ENCODE data around the gene MS4A15. TPM values are rescaled to one million over a fixed set of nuclear protein-coding genes. Genes with fewer than 3 reads are reported as not detected.

MS4A15 gene
- total and polyA plus RNA-seq, 10 donors = not detected

- peaks cover 0 to 7% (median 1%) of the 10 kb centered on the region in 8 donors for H3K9me3 ChIP-seq
- H3K27ac ChIP-seq = no peak overlapping the region
- no peaks in the 10 kb centered on the region for H3K36me3 ChIP-seq
- 92 to 97% (median 94%) methylated on average over 14 of the region's 14 CpGs for WGBS, 5 donors
- no peaks in the 10 kb centered on the region for H3K4me1 ChIP-seq
- no peak for DNase-seq
- H3K4me3 ChIP-seq = no peak overlapping the region
- TF ChIP-seq, protein P1, sequence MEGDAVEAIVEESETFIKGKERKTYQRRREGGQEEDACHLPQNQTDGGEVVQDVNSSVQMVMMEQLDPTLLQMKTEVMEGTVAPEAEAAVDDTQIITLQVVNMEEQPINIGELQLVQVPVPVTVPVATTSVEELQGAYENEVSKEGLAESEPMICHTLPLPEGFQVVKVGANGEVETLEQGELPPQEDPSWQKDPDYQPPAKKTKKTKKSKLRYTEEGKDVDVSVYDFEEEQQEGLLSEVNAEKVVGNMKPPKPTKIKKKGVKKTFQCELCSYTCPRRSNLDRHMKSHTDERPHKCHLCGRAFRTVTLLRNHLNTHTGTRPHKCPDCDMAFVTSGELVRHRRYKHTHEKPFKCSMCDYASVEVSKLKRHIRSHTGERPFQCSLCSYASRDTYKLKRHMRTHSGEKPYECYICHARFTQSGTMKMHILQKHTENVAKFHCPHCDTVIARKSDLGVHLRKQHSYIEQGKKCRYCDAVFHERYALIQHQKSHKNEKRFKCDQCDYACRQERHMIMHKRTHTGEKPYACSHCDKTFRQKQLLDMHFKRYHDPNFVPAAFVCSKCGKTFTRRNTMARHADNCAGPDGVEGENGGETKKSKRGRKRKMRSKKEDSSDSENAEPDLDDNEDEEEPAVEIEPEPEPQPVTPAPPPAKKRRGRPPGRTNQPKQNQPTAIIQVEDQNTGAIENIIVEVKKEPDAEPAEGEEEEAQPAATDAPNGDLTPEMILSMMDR (IDR thresholded peaks at IDR 0.05 in 8 of 11, conservative IDR thresholded peaks at IDR 0.05 in 3 of 11) = no peak
- TF ChIP-seq POLR2AphosphoS5 (IDR thresholded peaks at IDR 0.05) = no peak
- no peak for TF ChIP-seq POLR2A (IDR thresholded peaks at IDR 0.05)
- intact Hi-C loops (cut with DNase I; ENCODE audit: low total_unique reads) = no loop called here
- peaks cover 0 to 32% (median 0%) of the 10 kb centered on the region in 7 donors for H3K27me3 ChIP-seq (replicated peaks in 1 of 7)
Measured at GRCh38 chr11:60747359-60747873, 9.3 kb upstream of the MS4A15 start.

- peaks cover 0 to 4% (median 0%) of the 10 kb centered on the region in 8 donors for H3K9me3 ChIP-seq
- H3K4me3 ChIP-seq = no peak overlapping the region
- DNase-seq = no peak
- TF ChIP-seq, protein P1 (IDR thresholded peaks at IDR 0.05 in 8 of 11, conservative IDR thresholded peaks at IDR 0.05 in 3 of 11) = no peak
- TF ChIP-seq POLR2AphosphoS5 (IDR thresholded peaks at IDR 0.05) (no peak), POLR2A (IDR thresholded peaks at IDR 0.05) (no peak)
- no peaks in the 10 kb centered on the region for H3K4me1 ChIP-seq
- WGBS, 5 donors = 83 to 95% (median 92%) methylated on average over 16 to 17 of the region's 17 CpGs
- intact Hi-C loops (cut with DNase I; ENCODE audit: low total_unique reads) = no loop called here
- peaks cover 0 to 40% (median 0%) of the 10 kb centered on the region in 7 donors for H3K27me3 ChIP-seq (replicated peaks in 1 of 7)
- H3K36me3 ChIP-seq = no peaks in the 10 kb centered on the region
- H3K27ac ChIP-seq = no peak overlapping the region
Measured at GRCh38 chr11:60748225-60748624, 8.4 kb upstream of the MS4A15 start.

DNA sequence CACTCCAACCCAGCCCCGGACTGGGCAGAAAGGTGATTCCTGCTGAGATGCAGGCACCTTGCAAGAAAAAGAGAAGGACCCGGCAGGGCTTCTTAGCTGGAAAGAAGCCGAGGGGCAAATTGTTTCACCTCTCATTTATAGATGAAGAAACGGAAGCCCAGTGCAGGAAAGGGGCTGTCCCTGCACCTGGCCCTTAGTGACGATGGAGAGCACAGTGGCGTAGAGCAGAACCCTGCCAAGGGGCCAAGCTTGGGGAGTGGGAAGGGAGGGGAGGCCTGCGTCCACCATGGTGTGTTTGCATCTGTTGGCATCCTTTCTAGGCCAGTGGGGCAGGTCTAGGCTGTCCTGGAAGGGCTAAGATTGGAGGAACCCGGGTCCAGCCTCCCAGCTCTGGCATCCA, 7.8 kb upstream of the MS4A15 start:
- peaks cover 0 to 46% (median 0%) of the 10 kb centered on the region in 7 donors for H3K27me3 ChIP-seq (replicated peaks in 1 of 7)
- intact Hi-C loops (cut with DNase I; ENCODE audit: low total_unique reads) = no loop called here
- no peak for TF ChIP-seq POLR2AphosphoS5 (IDR thresholded peaks at IDR 0.05)
- TF ChIP-seq POLR2A (IDR thresholded peaks at IDR 0.05) = no peak
- TF ChIP-seq, protein P1 (IDR thresholded peaks at IDR 0.05 in 8 of 11, conservative IDR thresholded peaks at IDR 0.05 in 3 of 11) = no peak
- no peaks in the 10 kb centered on the region for H3K36me3 ChIP-seq
- H3K4me1 ChIP-seq = no peaks in the 10 kb centered on the region
- H3K4me3 ChIP-seq = no peak overlapping the region
- no peak overlapping the region for H3K27ac ChIP-seq
- DNase-seq = no peak
- WGBS, 5 donors = 71 to 81% (median 71%) methylated on average over 8 of the region's 8 CpGs
- H3K9me3 ChIP-seq = peaks cover 0 to 4% (median 0%) of the 10 kb centered on the region in 8 donors

DNA sequence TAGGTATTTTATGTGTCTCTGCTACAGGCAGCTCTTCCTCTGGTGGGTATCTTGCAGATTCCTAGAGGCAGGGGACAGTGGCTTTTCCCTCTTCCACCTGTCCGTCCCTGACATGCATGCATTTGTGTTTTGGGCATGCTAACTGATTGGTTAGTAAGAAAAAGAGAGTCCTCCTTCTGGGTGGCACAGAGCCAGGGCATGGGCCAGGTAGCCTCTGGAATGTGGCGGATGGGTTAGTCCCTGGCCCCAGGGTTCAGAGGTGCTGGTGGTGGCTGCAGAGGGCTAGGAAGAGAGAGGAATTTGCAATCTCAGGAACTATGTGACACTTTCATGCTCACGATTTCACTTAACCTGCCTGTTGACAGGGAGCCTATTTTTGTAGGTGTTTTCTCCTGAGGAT, 5.8 kb upstream of the MS4A15 start:
- no peaks in the 10 kb centered on the region for H3K36me3 ChIP-seq
- no peaks in the 10 kb centered on the region for H3K4me1 ChIP-seq
- no peak overlapping the region for H3K27ac ChIP-seq
- no peak for TF ChIP-seq POLR2AphosphoS5 (IDR thresholded peaks at IDR 0.05)
- H3K27me3 ChIP-seq (replicated peaks in 1 of 7) = peaks cover 0 to 49% (median 0%) of the 10 kb centered on the region in 7 donors
- DNase-seq = no peak
- no peaks in the 10 kb centered on the region for H3K9me3 ChIP-seq
- intact Hi-C loops (cut with DNase I; ENCODE audit: low total_unique reads) = no loop called here
- H3K4me3 ChIP-seq = no peak overlapping the region
- 68 to 83% (median 78%) methylated on average over 3 of the region's 3 CpGs for WGBS, 5 donors
